H9 (cell line): ENCODE measurements around the gene TBC1D22A. TPM values are rescaled to one million over a fixed set of nuclear protein-coding genes. Genes with fewer than 3 reads are reported as not detected.

ENCODE experiments used
- DNase-seq: peaks from one replicate; pipeline ENCODE4 v3.0.0-alpha.2; 2017
- H2AFZ ChIP-seq: one replicate; pipeline ENCODE4 v1.6.1; 2013; ENCODE audit warnings: mild to moderate bottlenecking, low read length, control low read depth, moderate library complexity
- H2AK5ac ChIP-seq: 2 replicates; pipeline ENCODE4 v1.6.1; 2013; ENCODE audit warnings: low read length, control low read depth, mixed read lengths; ENCODE audit not compliant: insufficient read length
- H2BK120ac ChIP-seq: one replicate; pipeline ENCODE4 v1.6.1; 2013; ENCODE audit warnings: low read depth, mild to moderate bottlenecking, low read length, control low read depth, inconsistent platforms; ENCODE audit not compliant: poor library complexity, severe bottlenecking
- H2BK12ac ChIP-seq: 2 replicates; pipeline ENCODE4 v1.6.1; 2013; ENCODE audit warnings: low read length, control low read depth, mixed read lengths, low read depth; ENCODE audit not compliant: insufficient read length
- H2BK15ac ChIP-seq: 2 replicates; pipeline ENCODE4 v1.6.1; 2013; ENCODE audit warnings: low read depth, low read length, control low read depth
- H2BK20ac ChIP-seq: one replicate; pipeline ENCODE4 v1.6.1; 2013; ENCODE audit warnings: low read depth, mild to moderate bottlenecking, low read length, control low read depth, inconsistent platforms; ENCODE audit not compliant: poor library complexity, severe bottlenecking
- H2BK5ac ChIP-seq: 2 replicates; pipeline ENCODE4 v1.6.1; 2013; ENCODE audit warnings: low read length, control low read depth, mixed read lengths; ENCODE audit not compliant: insufficient read length
- H3K14ac ChIP-seq: 2 replicates; pipeline ENCODE4 v1.6.1; 2013; ENCODE audit warnings: low read length, control low read depth; ENCODE audit not compliant: insufficient read depth
- H3K18ac ChIP-seq: 2 replicates; pipeline ENCODE4 v1.6.1; 2013; ENCODE audit warnings: low read depth, mild to moderate bottlenecking, mixed read lengths, low read length, control low read depth; ENCODE audit not compliant: insufficient read length
- H3K23ac ChIP-seq: 2 replicates; pipeline ENCODE4 v1.6.1; 2013; ENCODE audit warnings: low read length, control low read depth, mixed read lengths, low read depth; ENCODE audit not compliant: insufficient read length
- H3K23me2 ChIP-seq: 2 replicates; pipeline ENCODE4 v1.6.1; 2013; ENCODE audit warnings: low read depth, mild to moderate bottlenecking, mixed read lengths, low read length, control low read depth; ENCODE audit not compliant: insufficient read length, poor library complexity, severe bottlenecking
- H3K27ac ChIP-seq: 2 replicates; pipeline ENCODE4 v1.5.1; 2013; ENCODE audit warnings: low read length, control low read depth, mixed read lengths, low read depth; ENCODE audit not compliant: insufficient read length
- H3K27me3 ChIP-seq: 2 replicates; pipeline ENCODE4 v1.6.1; 2013; ENCODE audit warnings: low read length, control low read depth, inconsistent platforms; ENCODE audit not compliant: insufficient read depth
- H3K4ac ChIP-seq: 2 replicates; pipeline ENCODE4 v1.6.1; 2013; ENCODE audit warnings: low read depth, mild to moderate bottlenecking, control low read depth, inconsistent platforms, low read length, moderate library complexity
- H3K4me1 ChIP-seq: 2 replicates; pipeline ENCODE4 v1.6.1; 2013; ENCODE audit warnings: low read length, control low read depth, inconsistent platforms; ENCODE audit not compliant: insufficient read depth
- H3K4me2 ChIP-seq: 2 replicates; pipeline ENCODE4 v1.6.1; 2013; ENCODE audit warnings: low read length, control low read depth, mixed read lengths; ENCODE audit not compliant: insufficient read length, insufficient read depth
- H3K56ac ChIP-seq: 2 replicates; pipeline ENCODE4 v1.6.1; 2013; ENCODE audit warnings: low read depth, mild to moderate bottlenecking, mixed read lengths, low read length, control low read depth; ENCODE audit not compliant: insufficient read length
- H3K79me1 ChIP-seq: 2 replicates; pipeline ENCODE4 v1.6.1; 2013; ENCODE audit warnings: low read depth, mild to moderate bottlenecking, moderate library complexity, low read length, control low read depth, inconsistent platforms; ENCODE audit not compliant: insufficient read depth, poor library complexity, severe bottlenecking
- H3K79me2 ChIP-seq: 2 replicates; pipeline ENCODE4 v1.6.1; 2013; ENCODE audit warnings: low read length, control low read depth, inconsistent platforms; ENCODE audit not compliant: insufficient read depth
- H3K9ac ChIP-seq: 2 replicates; pipeline ENCODE4 v1.6.1; 2013; ENCODE audit warnings: low read length, control low read depth, mixed read lengths; ENCODE audit not compliant: insufficient read length; ENCODE audit errors: extremely low read depth
- H3K9me3 ChIP-seq: one replicate; pipeline ENCODE4 v1.6.1; 2013; ENCODE audit warnings: low read depth, low read length, inconsistent platforms; ENCODE audit not compliant: control insufficient read depth
- H3T11ph ChIP-seq: one replicate; pipeline ENCODE4 v1.6.1; 2013; ENCODE audit warnings: mild to moderate bottlenecking, low read length, control low read depth, inconsistent platforms
- H4K20me1 ChIP-seq: one replicate; pipeline ENCODE4 v1.6.1; 2013; ENCODE audit not compliant: control insufficient read depth, insufficient read length, insufficient read depth
- H4K5ac ChIP-seq: 2 replicates; pipeline ENCODE4 v1.6.1; 2013; ENCODE audit warnings: low read depth, mild to moderate bottlenecking, mixed read lengths, low read length, control low read depth; ENCODE audit not compliant: insufficient read length
- H4K8ac ChIP-seq: replicated peaks from 2 replicates; pipeline ENCODE4 v1.6.1; 2013; ENCODE audit warnings: low read length, control low read depth, mixed read lengths, low read depth; ENCODE audit not compliant: insufficient read length
- H4K91ac ChIP-seq: 2 replicates; pipeline ENCODE4 v1.6.1; 2013; ENCODE audit warnings: low read depth, mild to moderate bottlenecking, moderate library complexity, mixed read lengths, low read length, control low read depth; ENCODE audit not compliant: insufficient read length
- H3K27ac Mint-ChIP-seq, 3 experiments: 2 replicates in 2 of 3; 3 replicates in 1 of 3; pipeline ENCODE4 v1.8.0; 2020 to 2021; ENCODE audit warnings: mixed read lengths in 3 of 3, mild to moderate bottlenecking in 1 of 3, moderate library complexity in 1 of 3
- H3K27me3 Mint-ChIP-seq: 2 replicates; pipeline ENCODE4 v1.8.0; 2021; ENCODE audit warnings: low read depth, mild to moderate bottlenecking, moderate library complexity, mixed read lengths
- H3K36me3 Mint-ChIP-seq, 3 experiments: 2 replicates in 2 of 3; 3 replicates in 1 of 3; pipeline ENCODE4 v1.8.0; 2020 to 2021; ENCODE audit warnings: low read depth in 3 of 3, mixed read lengths in 3 of 3; ENCODE audit not compliant: insufficient read depth in 1 of 3
- H3K4me1 Mint-ChIP-seq, 2 experiments: 2 replicates each; pipeline ENCODE4 v1.8.0; 2020; ENCODE audit warnings: mixed read lengths in 2 of 2
- H3K4me3 Mint-ChIP-seq, 2 experiments: 2 replicates in 1 of 2; 3 replicates in 1 of 2; pipeline ENCODE4 v1.8.0; 2020 to 2021; ENCODE audit warnings: mild to moderate bottlenecking in 2 of 2, mixed read lengths in 2 of 2, moderate library complexity in 1 of 2
- H3K9me3 Mint-ChIP-seq, 2 experiments: 2 replicates in 1 of 2; 3 replicates in 1 of 2; pipeline ENCODE4 v1.8.0; 2020; ENCODE audit warnings: mild to moderate bottlenecking in 2 of 2, mixed read lengths in 2 of 2, moderate library complexity in 1 of 2
- CTCF ChIP-seq: fragments of 200-600 bp; sonication (generic); conservative IDR thresholded peaks from 3 replicates; pipeline ENCODE4 v1.8.0; 2021; ENCODE audit warnings: antibody characterized with exemption, mild to moderate bottlenecking
- WGBS: extraction: QIAGEN DNeasy Blood & Tissue Kit; methylation state at CpG from one replicate; pipeline ENCODE4 v1.1.7; 2013; ENCODE audit warnings: missing lambda C conversion rate, low lambda C conversion rate, mixed read lengths; ENCODE audit not compliant: insufficient read length; ENCODE audit errors: extremely low coverage; 5-methylcytosine and 5-hydroxymethylcytosine counted together
- total RNA-seq: library from RNA; stranded (reverse); gene quantifications from 2 replicates; pipeline ENCODE4 v1.2.1, GENCODE V29; 2021

The TBC1D22A gene
- total RNA-seq, 1 experiment from 2014 or later: 20.8 TPM

GRCh38 chr22:46766611-46767010, 4.2 kb downstream of the TBC1D22A start:
- Mint-ChIP-seq H3K36me3 (peaks cover 0 to 22% (median 3%) of the 10 kb centered on the region in 3 experiments; a peak in 4 of 7 replicates), H3K27me3 (no peaks in the 10 kb centered on the region), H3K27ac (0 out of 7 replicates have a peak overlapping the region, but pooled peaks of 1 of the 3 experiments have one; percentile 81), H3K4me3 (no peak overlapping the region), H3K4me1 (peaks cover 5 to 15% of the 10 kb centered on the region in 2 experiments), H3K9me3 (no peaks in the 10 kb centered on the region)
- Histone ChIP-seq H3K27me3 (no peaks in the 10 kb centered on the region), H2BK15ac (no peak overlapping the region), H3K4me2 (no peak overlapping the region), H2BK12ac (no peak overlapping the region), H2BK20ac (no peak overlapping the region), H4K5ac (no peak overlapping the region), H3K9ac (no peak overlapping the region), H2BK120ac (no peak overlapping the region), H3K79me1 (peaks cover 3% of the 10 kb centered on the region), H3K23ac (no peak overlapping the region), H3T11ph (no peak overlapping the region), H3K27ac (no peak overlapping the region), H3K9me3 (no peaks in the 10 kb centered on the region), H3K23me2 (peaks cover 11% of the 10 kb centered on the region), H3K18ac (no peak overlapping the region), H3K79me2 (peaks cover 23% of the 10 kb centered on the region; the same call in 1 of the 2 replicates), H2AFZ (no peak overlapping the region), H3K56ac (no peak overlapping the region), H3K4ac (no peak overlapping the region), H4K8ac (no peak overlapping the region), H3K14ac (no peak overlapping the region), H4K20me1 (peaks cover 2% of the 10 kb centered on the region), H3K4me1 (no peaks in the 10 kb centered on the region), H2AK5ac (no peak overlapping the region), H4K91ac (no peak overlapping the region), H2BK5ac (no peak overlapping the region)
- no peak for DNase-seq
- no peak for TF ChIP-seq CTCF
- WGBS: no CpG with 5 or more reads among the region's 8 CpGs
